Activated B cell treated with CpG ODN at 0.5 μM for 24 hours (primary cell): ENCODE measurements around the gene ZNF598. TPM values are rescaled to one million over a fixed set of nuclear protein-coding genes. Genes with fewer than 3 reads are reported as not detected.

Source experiments
- ATAC-seq: fragments of 200-7000 bp; cut with Tn5 transposase; one replicate; pipeline ENCODE4 v1.10.0; 2021; ENCODE audit warnings: low read depth, mild to moderate bottlenecking, moderate library complexity
- CTCF ChIA-PET: fragments of 350-600 bp; sonication (Branson Sonifier 250); formaldehyde crosslinking; loops from one replicate; lab custom pipeline; 2021; ENCODE audit warnings: antibody characterized with exemption; lab: Charles Lee
- POLR2A ChIA-PET: fragments of 350-600 bp; sonication (Branson Sonifier 250); formaldehyde crosslinking; loops from one replicate; lab custom pipeline; 2021; ENCODE audit warnings: antibody characterized with exemption; lab: Charles Lee
- DNase-seq: peaks from one replicate; pipeline ENCODE4 v3.0.0; 2022
- H3K27ac Mint-ChIP-seq: one replicate; pipeline ENCODE4 v1.8.0; 2020; ENCODE audit warnings: mixed read lengths
- H3K27me3 Mint-ChIP-seq: one replicate; pipeline ENCODE4 v1.8.0; 2021; ENCODE audit warnings: mixed read lengths
- H3K36me3 Mint-ChIP-seq: one replicate; pipeline ENCODE4 v1.8.0; 2021; ENCODE audit warnings: low read depth, mixed read lengths
- H3K4me1 Mint-ChIP-seq: one replicate; pipeline ENCODE4 v1.8.0; 2021; ENCODE audit warnings: mixed read lengths
- H3K4me3 Mint-ChIP-seq: one replicate; pipeline ENCODE4 v1.8.0; 2020; ENCODE audit warnings: mild to moderate bottlenecking, mixed read lengths
- H3K9me3 Mint-ChIP-seq: one replicate; pipeline ENCODE4 v1.8.0; 2020; ENCODE audit warnings: mixed read lengths
- intact Hi-C: fragments of 100-400 bp; cut with micrococcal nuclease; formaldehyde crosslinking; loops from one replicate; pipeline ENCODE4 v1.15.1; 2024
- total RNA-seq: library from RNA; stranded (reverse); gene quantifications from 2 replicates; pipeline ENCODE4 v1.2.3, GENCODE V29; 2022
- TF ChIP-seq, protein P1 (sequence below): fragments of 200-600 bp; IDR thresholded peaks from one replicate; pipeline ENCODE4 v1.8.0; 2022; ENCODE audit warnings: antibody characterized with exemption, mild to moderate bottlenecking

The ZNF598 gene
- total RNA-seq, 1 donor from 2014 or later = 59.3 TPM

DNA sequence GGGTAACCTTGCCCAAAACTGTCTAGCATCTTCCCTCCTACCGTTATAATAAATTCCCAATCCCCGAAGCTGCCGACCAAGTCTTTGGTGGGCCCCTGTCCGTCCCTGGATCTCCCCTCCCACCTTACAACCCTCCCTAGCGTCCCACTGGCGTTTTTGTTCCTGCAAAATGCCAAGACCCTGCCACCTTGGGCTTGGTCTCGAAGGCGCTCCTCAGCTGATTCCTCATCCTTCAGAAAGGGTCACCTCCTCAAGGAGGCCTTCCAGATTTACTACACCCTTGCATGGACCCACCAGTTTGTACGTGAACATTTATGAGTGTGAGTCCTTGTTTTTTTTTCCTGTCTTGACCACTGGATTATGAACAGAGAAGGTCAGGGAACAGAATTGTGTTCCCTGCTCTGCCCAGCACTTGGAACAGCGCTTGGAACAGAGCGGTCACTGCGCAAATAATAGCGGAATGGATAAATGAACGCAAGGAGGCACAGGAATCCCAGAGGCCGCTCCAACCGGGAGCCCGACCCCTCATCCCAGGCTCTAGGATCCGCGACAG, 26.6 kb downstream of the ZNF598 start:
- Mint-ChIP-seq H3K36me3 (peaks cover 20% of the 10 kb centered on the region), H3K27ac (peak overlapping the region; percentile 24), H3K4me1 (peaks cover 23% of the 10 kb centered on the region), H3K9me3 (no peaks in the 10 kb centered on the region), H3K27me3 (peaks cover 14% of the 10 kb centered on the region), H3K4me3 (peak overlapping the region; percentile 83)
- CTCF ChIA-PET = no interaction called here
- POLR2A ChIA-PET = interaction anchor here (1.2 to 21.9 kb wide), 7 partner anchors 9 to 172 kb away, joined by 3 to 351 read pairs (median 11); partner anchors contain the start of genes NDUFB10, RNF151, RPS2 and TBL3
- ATAC-seq = no peak
- intact Hi-C loops = no loop called here
- TF ChIP-seq, protein P1, sequence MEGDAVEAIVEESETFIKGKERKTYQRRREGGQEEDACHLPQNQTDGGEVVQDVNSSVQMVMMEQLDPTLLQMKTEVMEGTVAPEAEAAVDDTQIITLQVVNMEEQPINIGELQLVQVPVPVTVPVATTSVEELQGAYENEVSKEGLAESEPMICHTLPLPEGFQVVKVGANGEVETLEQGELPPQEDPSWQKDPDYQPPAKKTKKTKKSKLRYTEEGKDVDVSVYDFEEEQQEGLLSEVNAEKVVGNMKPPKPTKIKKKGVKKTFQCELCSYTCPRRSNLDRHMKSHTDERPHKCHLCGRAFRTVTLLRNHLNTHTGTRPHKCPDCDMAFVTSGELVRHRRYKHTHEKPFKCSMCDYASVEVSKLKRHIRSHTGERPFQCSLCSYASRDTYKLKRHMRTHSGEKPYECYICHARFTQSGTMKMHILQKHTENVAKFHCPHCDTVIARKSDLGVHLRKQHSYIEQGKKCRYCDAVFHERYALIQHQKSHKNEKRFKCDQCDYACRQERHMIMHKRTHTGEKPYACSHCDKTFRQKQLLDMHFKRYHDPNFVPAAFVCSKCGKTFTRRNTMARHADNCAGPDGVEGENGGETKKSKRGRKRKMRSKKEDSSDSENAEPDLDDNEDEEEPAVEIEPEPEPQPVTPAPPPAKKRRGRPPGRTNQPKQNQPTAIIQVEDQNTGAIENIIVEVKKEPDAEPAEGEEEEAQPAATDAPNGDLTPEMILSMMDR = no peak
- DNase-seq = no peak

DNA sequence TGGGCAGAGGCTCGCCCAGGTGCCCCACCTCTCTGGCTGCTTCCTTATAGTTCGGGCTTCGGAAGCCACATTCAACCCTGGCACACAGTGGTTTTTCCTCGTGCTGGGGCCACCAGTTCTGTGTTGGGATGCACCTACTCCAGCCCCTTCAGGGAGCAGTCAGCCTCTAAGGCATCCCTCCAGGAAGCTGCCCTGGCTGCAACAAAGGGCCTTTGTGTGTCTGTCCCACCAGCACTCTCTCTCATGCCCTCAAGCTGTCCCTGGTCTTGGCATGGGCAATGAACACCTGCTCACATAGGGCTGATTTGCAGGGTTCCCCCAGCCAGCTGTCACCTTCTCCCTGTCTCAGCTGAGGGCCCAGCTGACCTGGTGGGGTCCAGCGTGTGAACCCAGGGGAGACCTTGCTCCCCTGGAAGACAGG, 27.6 kb downstream of the ZNF598 start:
- intact Hi-C loops = no loop called here
- no peaks in the 10 kb centered on the region for H3K9me3 Mint-ChIP-seq
- peaks cover 23% of the 10 kb centered on the region for H3K4me1 Mint-ChIP-seq
- H3K4me3 Mint-ChIP-seq = no peak overlapping the region
- POLR2A ChIA-PET = interaction anchor here (0.6 to 21.9 kb wide), 7 partner anchors 9 to 371 kb away, joined by 3 to 351 read pairs (median 9); partner anchors contain the start of genes MSRB1, NDUFB10, RNF151 and RPS2
- CTCF ChIA-PET = interaction anchor here (1.2 kb wide), 1 partner anchor 11 kb away, joined by 3 read pairs; no protein-coding TSS in a partner anchor
- ATAC-seq = no peak
- no peak overlapping the region for H3K27ac Mint-ChIP-seq
- H3K36me3 Mint-ChIP-seq = peaks cover 24% of the 10 kb centered on the region
- TF ChIP-seq, protein P1 = no peak
- H3K27me3 Mint-ChIP-seq = peaks cover 14% of the 10 kb centered on the region
- no peak for DNase-seq

DNA sequence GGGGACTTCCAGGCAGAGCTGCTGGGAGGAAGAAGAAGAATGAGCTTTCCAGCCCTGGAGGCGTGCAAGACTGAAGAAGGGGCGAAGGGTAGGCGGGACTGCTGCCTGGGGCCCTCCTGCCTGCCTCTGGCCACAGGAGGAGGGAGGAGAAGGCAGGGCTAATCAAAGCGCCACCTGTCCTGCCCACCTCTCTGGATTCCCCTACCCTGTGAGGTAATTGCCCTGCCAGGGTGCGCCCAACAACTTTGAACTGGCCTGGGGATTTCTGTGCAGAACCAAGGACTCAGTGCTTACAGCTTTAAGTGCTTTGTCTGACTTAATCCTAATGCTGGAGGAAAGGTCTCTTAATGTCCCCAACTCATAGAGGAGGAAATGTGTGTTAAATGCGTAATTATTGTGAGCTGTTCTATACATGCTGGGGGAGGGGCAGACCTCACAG, 28.2 kb downstream of the ZNF598 start, which contains the start of gene NOXO1:
Gene NOXO1 (minus strand): TSS at position 72 of the 439 bp plus-strand sequence. CDS start 290 bp downstream, outside the sequence.
- peaks cover 14% of the 10 kb centered on the region for H3K27me3 Mint-ChIP-seq
- H3K4me1 Mint-ChIP-seq = peaks cover 23% of the 10 kb centered on the region
- ATAC-seq (no peak), DNase-seq (no peak)
- TF ChIP-seq, protein P1 = no peak
- POLR2A ChIA-PET = interaction anchor here (1.5 to 21.9 kb wide), 6 partner anchors 10 to 174 kb away, joined by 5 to 351 read pairs (median 12); partner anchors contain the start of genes MSRB1, NDUFB10, RNF151 and RPS2
- CTCF ChIA-PET = interaction anchor here (1.2 kb wide), 1 partner anchor 10 kb away, joined by 3 read pairs; no protein-coding TSS in a partner anchor
- H3K36me3 Mint-ChIP-seq = peaks cover 23% of the 10 kb centered on the region
- H3K4me3 Mint-ChIP-seq = no peak within 1 kb of the TSS
- no peak within 1 kb of the TSS for H3K27ac Mint-ChIP-seq
- no peaks in the 10 kb centered on the region for H3K9me3 Mint-ChIP-seq
- intact Hi-C loops = no loop called here

DNA sequence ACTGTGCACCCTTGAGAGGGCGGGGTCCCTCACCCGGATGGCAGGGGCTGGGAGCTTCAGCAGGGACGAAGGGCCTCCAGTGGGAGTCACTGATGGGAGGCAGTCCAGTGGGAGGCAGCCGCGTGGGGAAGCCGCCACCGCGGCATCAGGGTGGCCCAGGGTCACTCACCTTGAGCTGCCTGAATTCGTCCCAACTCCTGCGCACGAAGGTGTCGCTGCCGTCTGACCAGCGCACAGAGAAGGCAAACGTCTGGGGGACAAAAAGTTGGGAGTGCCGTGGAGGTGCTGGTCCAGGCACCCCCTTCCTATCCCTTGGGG, 28.9 kb downstream of the ZNF598 start:
- no peak for ATAC-seq
- no peaks in the 10 kb centered on the region for H3K9me3 Mint-ChIP-seq
- H3K4me1 Mint-ChIP-seq = peaks cover 23% of the 10 kb centered on the region
- intact Hi-C loops = no loop called here
- TF ChIP-seq, protein P1 = no peak
- ChIA-PET CTCF (no interaction called here), POLR2A (interaction anchor here (0.6 to 21.9 kb wide), 6 partner anchors 9 to 175 kb away, joined by 5 to 351 read pairs (median 12); partner anchors contain the start of genes NDUFB10, RNF151, RPS2 and SYNGR3)
- peaks cover 23% of the 10 kb centered on the region for H3K36me3 Mint-ChIP-seq
- no peak for DNase-seq
- peaks cover 14% of the 10 kb centered on the region for H3K27me3 Mint-ChIP-seq
- no peak overlapping the region for H3K4me3 Mint-ChIP-seq
- no peak overlapping the region for H3K27ac Mint-ChIP-seq
